GM10248 (cell line): Measurements from ENCODE around the gene STAT4.
A peak's percentile ranks its signal among the peaks of the same experiment; 100 is the strongest.

Experiments
- CTCF ChIA-PET: fragments of 300-600 bp; sonication (Branson Sonifier 250); formaldehyde crosslinking; extraction: SDS; loops from one replicate; lab custom pipeline; 2021; ENCODE audit warnings: antibody characterized with exemption; lab: Yijun Ruan, JAX
- POLR2A ChIA-PET: fragments of 350-650 bp; sonication (Branson Sonifier 250); formaldehyde crosslinking; extraction: SDS; loops from one replicate; lab custom pipeline; 2020; ENCODE audit warnings: antibody characterized with exemption; lab: Yijun Ruan, JAX
- DNase-seq: peaks from one replicate; pipeline ENCODE4 v3.0.0; 2012; ENCODE audit errors: extremely low spot score
- TF ChIP-seq, protein P1 (sequence below): IDR thresholded peaks from 2 replicates; pipeline ENCODE4 v1.5.1; 2012; ENCODE audit warnings: mild to moderate bottlenecking, low read depth; ENCODE audit errors: extremely low read depth, missing control alignments, control extremely low read depth

Gene STAT4

DNA sequence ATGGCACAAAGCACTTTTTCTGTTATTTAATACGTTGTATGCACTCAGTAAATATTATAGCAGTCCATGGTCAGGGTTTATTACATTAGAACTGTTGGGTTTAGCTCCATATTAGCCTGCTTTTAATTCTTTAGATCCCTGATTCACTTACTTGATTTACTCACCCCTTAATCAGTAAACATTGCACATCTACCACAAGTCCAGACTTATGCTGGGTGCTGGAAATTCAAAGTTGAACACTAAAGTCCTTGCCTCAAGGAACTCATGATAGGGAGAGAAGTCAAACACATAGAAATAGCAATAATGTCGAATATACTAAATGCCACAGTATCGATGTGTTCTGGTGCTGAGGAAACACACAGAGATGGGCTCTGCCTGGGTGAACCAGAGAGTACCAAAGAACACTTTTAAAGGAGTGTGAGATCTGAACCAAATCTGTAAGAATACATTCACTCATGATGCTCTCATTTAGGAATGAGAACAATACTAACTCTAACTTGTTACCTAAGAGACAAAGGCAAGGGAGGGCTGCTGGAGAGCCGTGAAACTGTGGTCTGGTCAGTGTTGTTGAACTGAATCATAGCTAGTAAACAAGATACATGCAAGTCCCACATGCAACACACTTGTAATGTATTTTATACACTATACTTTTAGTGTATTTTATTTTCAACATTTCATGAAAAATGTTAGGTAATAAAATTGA, 4.9 kb downstream of the STAT4 start:
- TF ChIP-seq, protein P1, sequence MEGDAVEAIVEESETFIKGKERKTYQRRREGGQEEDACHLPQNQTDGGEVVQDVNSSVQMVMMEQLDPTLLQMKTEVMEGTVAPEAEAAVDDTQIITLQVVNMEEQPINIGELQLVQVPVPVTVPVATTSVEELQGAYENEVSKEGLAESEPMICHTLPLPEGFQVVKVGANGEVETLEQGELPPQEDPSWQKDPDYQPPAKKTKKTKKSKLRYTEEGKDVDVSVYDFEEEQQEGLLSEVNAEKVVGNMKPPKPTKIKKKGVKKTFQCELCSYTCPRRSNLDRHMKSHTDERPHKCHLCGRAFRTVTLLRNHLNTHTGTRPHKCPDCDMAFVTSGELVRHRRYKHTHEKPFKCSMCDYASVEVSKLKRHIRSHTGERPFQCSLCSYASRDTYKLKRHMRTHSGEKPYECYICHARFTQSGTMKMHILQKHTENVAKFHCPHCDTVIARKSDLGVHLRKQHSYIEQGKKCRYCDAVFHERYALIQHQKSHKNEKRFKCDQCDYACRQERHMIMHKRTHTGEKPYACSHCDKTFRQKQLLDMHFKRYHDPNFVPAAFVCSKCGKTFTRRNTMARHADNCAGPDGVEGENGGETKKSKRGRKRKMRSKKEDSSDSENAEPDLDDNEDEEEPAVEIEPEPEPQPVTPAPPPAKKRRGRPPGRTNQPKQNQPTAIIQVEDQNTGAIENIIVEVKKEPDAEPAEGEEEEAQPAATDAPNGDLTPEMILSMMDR: no peak
- no peak for DNase-seq
- ChIA-PET POLR2A (interaction anchor here (0.6 kb wide), 1 partner anchor 76 kb away, joined by 7 read pairs; no protein-coding TSS in a partner anchor), CTCF (interaction anchor here (2.2 to 3.8 kb wide), 2 partner anchors 9 to 93 kb away, joined by 5 to 23 read pairs; no protein-coding TSS in a partner anchor)

DNA sequence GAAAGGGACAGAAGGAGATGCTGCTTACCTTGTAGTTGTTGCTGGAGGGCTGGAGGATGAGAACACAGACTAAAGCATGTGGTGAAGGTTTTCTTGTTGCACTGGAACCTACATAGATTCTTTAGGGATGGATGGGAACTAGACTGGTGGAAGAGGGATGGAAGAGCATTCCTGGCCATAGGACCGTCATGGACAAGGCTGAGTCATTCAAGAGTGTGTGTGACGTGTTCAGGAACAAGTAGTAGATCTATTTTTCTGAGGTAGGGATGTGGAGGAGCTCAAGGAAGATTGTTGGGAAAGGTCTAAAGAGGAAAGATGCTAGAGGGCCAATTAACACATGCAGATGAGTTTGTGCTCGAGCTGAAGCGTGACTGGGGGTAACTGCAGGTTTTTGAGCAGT, 6.6 kb downstream of the STAT4 start:
- CTCF ChIA-PET: interaction anchor here (2.2 to 3.8 kb wide), 2 partner anchors 11 to 91 kb away, joined by 5 to 23 read pairs; no protein-coding TSS in a partner anchor
- POLR2A ChIA-PET: interaction anchor here (0.6 kb wide), 1 partner anchor 36 kb away, joined by 3 read pairs; no protein-coding TSS in a partner anchor
- no peak for DNase-seq
- TF ChIP-seq, protein P1: no peak

DNA sequence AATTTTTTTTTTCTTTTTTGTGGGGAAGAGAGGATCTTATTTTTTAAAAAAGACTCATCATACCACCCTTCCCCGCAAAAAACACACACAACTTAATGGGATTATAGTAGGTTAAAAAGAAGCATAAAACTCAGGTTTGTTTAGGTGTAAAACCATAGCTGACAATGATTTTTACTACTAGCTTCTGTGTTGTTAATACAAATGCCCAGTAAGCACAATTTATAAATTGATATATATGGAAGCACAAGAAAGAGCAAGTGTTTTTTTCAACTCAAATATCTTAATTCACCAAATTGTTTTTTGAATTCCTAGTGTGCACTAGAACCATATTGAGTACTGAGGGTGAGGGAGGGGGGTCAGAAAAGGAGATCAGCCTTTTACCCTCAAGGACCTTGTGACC, 7.0 kb downstream of the STAT4 start:
- ChIA-PET POLR2A (interaction anchor here (0.6 kb wide), 1 partner anchor 36 kb away, joined by 3 read pairs; no protein-coding TSS in a partner anchor), CTCF (interaction anchor here (3.8 kb wide), 1 partner anchor 12 kb away, joined by 23 read pairs; no protein-coding TSS in a partner anchor)
- TF ChIP-seq, protein P1: no peak
- no peak for DNase-seq

DNA sequence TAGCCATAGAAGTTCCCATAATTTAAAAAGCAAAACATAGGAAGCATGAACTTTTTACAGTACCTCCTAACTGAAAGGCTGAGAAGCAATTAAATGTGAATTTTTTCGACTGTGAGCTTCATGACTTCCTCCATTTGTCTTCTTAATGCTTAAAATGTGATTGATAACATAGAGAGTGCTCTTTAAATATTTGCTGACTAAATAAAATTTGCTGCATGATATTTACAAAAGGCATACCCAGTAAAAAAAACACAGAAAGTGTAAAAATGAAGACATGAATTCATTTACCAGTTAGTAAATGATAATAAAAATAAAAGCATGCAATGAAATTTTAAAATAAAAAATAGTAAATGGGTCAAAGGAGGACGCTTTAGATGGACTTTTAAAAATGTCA, 21.9 kb downstream of the STAT4 start:
- ChIA-PET CTCF (interaction anchor here (1.0 to 1.3 kb wide), 2 partner anchors 8 to 77 kb away, joined by 3 to 4 read pairs; no protein-coding TSS in a partner anchor), POLR2A (no interaction called here)
- TF ChIP-seq, protein P1: no peak
- no peak for DNase-seq

DNA sequence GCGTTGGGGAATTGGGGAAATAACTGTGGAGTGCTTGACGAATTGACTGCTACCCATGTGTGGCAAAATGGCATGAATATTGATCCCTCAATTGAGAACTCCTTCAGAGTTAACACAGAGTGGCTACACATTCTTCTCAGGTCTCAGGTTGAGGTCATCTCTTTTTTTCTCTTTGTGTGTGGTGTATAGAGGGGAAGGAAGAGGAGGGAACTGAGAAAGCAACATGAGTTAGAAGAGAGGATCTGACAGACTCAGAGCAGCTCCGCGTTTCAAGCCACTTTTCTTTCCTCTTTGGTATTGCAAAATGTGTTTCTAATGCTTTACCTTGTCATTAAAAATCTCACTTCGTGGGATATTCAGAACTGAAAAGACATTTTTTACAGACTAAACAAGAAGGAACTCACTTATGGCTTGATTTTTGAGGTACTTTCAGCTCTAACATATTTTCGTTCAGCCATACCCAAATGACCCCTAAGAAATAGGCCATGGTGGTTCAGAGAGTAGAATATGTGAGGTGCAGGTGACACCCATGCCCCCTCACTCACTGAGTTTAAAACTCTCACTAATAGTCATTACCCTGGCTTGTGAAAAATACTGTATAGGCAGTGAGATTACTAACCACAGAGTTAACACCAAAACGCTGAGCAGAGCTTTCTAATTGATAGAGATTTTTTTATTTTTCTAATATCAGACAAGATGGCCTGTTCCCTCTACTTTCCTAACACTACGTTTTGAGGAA, 22.5 kb downstream of the STAT4 start:
- ChIA-PET POLR2A (no interaction called here), CTCF (interaction anchor here (1.0 to 1.3 kb wide), 2 partner anchors 8 to 77 kb away, joined by 3 to 4 read pairs; no protein-coding TSS in a partner anchor)
- TF ChIP-seq, protein P1: no peak
- peak; percentile 32 for DNase-seq

DNA sequence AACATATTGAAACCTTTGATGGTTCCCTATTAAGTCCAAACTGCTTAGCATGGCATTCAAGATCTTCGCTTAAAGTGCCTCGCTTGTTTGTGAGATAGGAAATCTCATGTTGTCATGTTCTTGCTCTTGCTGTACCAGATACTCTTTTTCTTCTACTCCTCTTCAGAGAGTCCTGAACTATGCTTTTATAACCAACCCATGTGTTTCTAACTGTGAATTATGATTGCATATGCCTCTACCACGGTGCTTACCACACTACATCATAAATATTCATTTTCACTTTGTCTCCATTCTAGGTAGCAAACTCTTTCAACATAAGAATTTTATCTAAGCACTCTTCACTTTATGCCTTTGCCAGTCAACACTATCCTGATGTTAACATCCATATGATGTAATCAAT, 23.6 kb downstream of the STAT4 start:
- TF ChIP-seq, protein P1: no peak
- POLR2A ChIA-PET: no interaction called here
- CTCF ChIA-PET: no interaction called here
- no peak for DNase-seq
